Thoracic aorta endothelial cell (primary cell): ENCODE results near the gene GPR141. TPM values are rescaled to one million over a fixed set of nuclear protein-coding genes. Genes with fewer than 3 reads are reported as not detected.

Experiments used
- total RNA-seq: library from RNA; depleted of rRNA; stranded (reverse); fragments of >200 nt; gene quantifications from 2 replicates; pipeline ENCODE4 v1.2.3, GENCODE V29; 2012

Gene GPR141
- total RNA-seq = not detected in 2 replicates

GRCh38 chr7:37683246-37684120 is at the start of gene GPR141:
GPR141 (plus strand) TSS chr7:37683766; CDS start chr7:37740394, 56,628 bp downstream.

Other genes with a start within 250 kb of the GPR141 start
- 77.8 and 84.6 TPM in 2 replicates for gene ELMO1, start 234.9 kb upstream of the GPR141 start, total RNA-seq
- gene NME8, start 164.8 kb downstream of the GPR141 start, total RNA-seq = not detected in 2 replicates
- not detected in 2 replicates for gene SFRP4, start 233.1 kb downstream of the GPR141 start, total RNA-seq
- 5.5 and 5.7 TPM in 2 replicates for gene EPDR1, start 236.9 kb downstream of the GPR141 start, total RNA-seq